Mesenchymal stem cell (in vitro differentiated cells and primary cell): ENCODE results near the gene PIGL.
A peak's percentile ranks its signal among the peaks of the same experiment; 100 is the strongest.

Experiments
- DNase-seq: peaks from one replicate; pipeline ENCODE4 v3.0.0-alpha.2; 2013
- H2AFZ ChIP-seq: one replicate; pipeline ENCODE4 v1.6.1; 2013; ENCODE audit warnings: low read depth, mild to moderate bottlenecking, control low read depth, inconsistent platforms, low read length, moderate library complexity
- H2AK5ac ChIP-seq: 2 replicates; pipeline ENCODE4 v1.6.1; 2013; ENCODE audit warnings: low read length, moderate library complexity, mild to moderate bottlenecking, inconsistent platforms; ENCODE audit not compliant: severe bottlenecking
- H2BK120ac ChIP-seq: one replicate; pipeline ENCODE4 v1.6.1; 2013; ENCODE audit warnings: low read depth, mild to moderate bottlenecking, inconsistent platforms, low read length, moderate library complexity
- H2BK12ac ChIP-seq, 2 experiments: one replicate each; pipeline ENCODE4 v1.6.1; 2013; ENCODE audit warnings: inconsistent platforms in 2 of 2, low read length in 2 of 2, mild to moderate bottlenecking in 2 of 2, moderate library complexity in 2 of 2, control low read depth in 1 of 2
- H2BK15ac ChIP-seq: one replicate; pipeline ENCODE4 v1.6.1; 2013; ENCODE audit warnings: mild to moderate bottlenecking, low read depth, inconsistent platforms; ENCODE audit not compliant: poor library complexity, severe bottlenecking
- H2BK5ac ChIP-seq: 2 replicates; pipeline ENCODE4 v1.6.1; 2013; ENCODE audit warnings: low read depth, mild to moderate bottlenecking, low read length, control low read depth, inconsistent platforms; ENCODE audit not compliant: poor library complexity, severe bottlenecking
- H3K14ac ChIP-seq, 2 experiments: one replicate each; pipeline ENCODE4 v1.6.1; 2013; ENCODE audit warnings: inconsistent platforms in 2 of 2, low read length in 2 of 2, control low read depth in 1 of 2, mild to moderate bottlenecking in 1 of 2, moderate library complexity in 1 of 2
- H3K18ac ChIP-seq, 2 experiments: one replicate each; pipeline ENCODE4 v1.6.1; 2013; ENCODE audit warnings: inconsistent platforms in 2 of 2, low read length in 2 of 2, control low read depth in 1 of 2, low read depth in 1 of 2, mild to moderate bottlenecking in 1 of 2
- H3K23ac ChIP-seq, 2 experiments: one replicate each; pipeline ENCODE4 v1.6.1; 2013; ENCODE audit warnings: inconsistent platforms in 2 of 2, low read length in 2 of 2, mild to moderate bottlenecking in 2 of 2, moderate library complexity in 2 of 2, control low read depth in 1 of 2
- H3K27ac ChIP-seq: 2 replicates; pipeline ENCODE4 v1.5.1; 2013; ENCODE audit warnings: mild to moderate bottlenecking, moderate library complexity, low read length, control low read depth, inconsistent platforms; ENCODE audit not compliant: poor library complexity, severe bottlenecking
- H3K27me3 ChIP-seq, 2 experiments: 2 replicates each; pipeline versions ENCODE4 v1.6.1 to v1.7.0; 2013; ENCODE audit warnings: low read length in 2 of 2, mild to moderate bottlenecking in 2 of 2, moderate library complexity in 2 of 2, control low read depth in 1 of 2, inconsistent platforms in 1 of 2; ENCODE audit not compliant: control insufficient read depth in 1 of 2, insufficient read depth in 1 of 2
- H3K36me3 ChIP-seq, 2 experiments: 2 replicates each; pipeline versions ENCODE4 v1.6.1 to v1.7.0; 2013; ENCODE audit warnings: low read length in 2 of 2, control low read depth in 1 of 2, inconsistent platforms in 1 of 2, low read depth in 1 of 2, mild to moderate bottlenecking in 1 of 2; ENCODE audit not compliant: insufficient read depth in 2 of 2, control insufficient read depth in 1 of 2
- H3K4ac ChIP-seq, 2 experiments: one replicate each; pipeline ENCODE4 v1.6.1; 2013; ENCODE audit warnings: inconsistent platforms in 2 of 2, low read length in 2 of 2, mild to moderate bottlenecking in 2 of 2, moderate library complexity in 2 of 2, control low read depth in 1 of 2, low read depth in 1 of 2
- H3K4me1 ChIP-seq: 2 replicates; pipeline ENCODE4 v1.6.1; 2013; ENCODE audit warnings: low read depth, low read length, control low read depth; ENCODE audit not compliant: control insufficient read depth, insufficient read depth
- H3K4me2 ChIP-seq: 2 replicates; pipeline ENCODE4 v1.6.1; 2013; ENCODE audit warnings: low read length, mild to moderate bottlenecking, inconsistent platforms; ENCODE audit not compliant: poor library complexity, severe bottlenecking
- H3K4me3 ChIP-seq, 2 experiments: 2 replicates each; pipeline versions ENCODE4 v1.5.1 to v1.7.0; 2013; ENCODE audit warnings: low read length in 2 of 2, mild to moderate bottlenecking in 2 of 2, control low read depth in 1 of 2, low read depth in 1 of 2; ENCODE audit not compliant: insufficient read depth in 1 of 2
- H3K79me1 ChIP-seq: replicated peaks from 2 replicates; pipeline ENCODE4 v1.6.1; 2013; ENCODE audit warnings: mild to moderate bottlenecking, control low read depth, low read length, inconsistent platforms; ENCODE audit not compliant: poor library complexity, severe bottlenecking
- H3K9ac ChIP-seq: 2 replicates; pipeline ENCODE4 v1.7.0; 2013; ENCODE audit warnings: mild to moderate bottlenecking, low read length, moderate library complexity
- H3K9me3 ChIP-seq: 2 replicates; pipeline ENCODE4 v1.7.0; 2013; ENCODE audit warnings: mild to moderate bottlenecking, low read length; ENCODE audit not compliant: control insufficient read depth
- H4K8ac ChIP-seq: one replicate; pipeline ENCODE4 v1.6.1; 2013; ENCODE audit warnings: inconsistent platforms, mild to moderate bottlenecking, low read length, moderate library complexity
- H4K91ac ChIP-seq: one replicate; pipeline ENCODE4 v1.6.1; 2013; ENCODE audit warnings: mild to moderate bottlenecking, low read length, inconsistent platforms
- WGBS: methylation state at CpG from one replicate; pipeline ENCODE4 v1.1.7; 2013; ENCODE audit warnings: mixed read lengths; 5-methylcytosine and 5-hydroxymethylcytosine counted together

PIGL gene

DNA sequence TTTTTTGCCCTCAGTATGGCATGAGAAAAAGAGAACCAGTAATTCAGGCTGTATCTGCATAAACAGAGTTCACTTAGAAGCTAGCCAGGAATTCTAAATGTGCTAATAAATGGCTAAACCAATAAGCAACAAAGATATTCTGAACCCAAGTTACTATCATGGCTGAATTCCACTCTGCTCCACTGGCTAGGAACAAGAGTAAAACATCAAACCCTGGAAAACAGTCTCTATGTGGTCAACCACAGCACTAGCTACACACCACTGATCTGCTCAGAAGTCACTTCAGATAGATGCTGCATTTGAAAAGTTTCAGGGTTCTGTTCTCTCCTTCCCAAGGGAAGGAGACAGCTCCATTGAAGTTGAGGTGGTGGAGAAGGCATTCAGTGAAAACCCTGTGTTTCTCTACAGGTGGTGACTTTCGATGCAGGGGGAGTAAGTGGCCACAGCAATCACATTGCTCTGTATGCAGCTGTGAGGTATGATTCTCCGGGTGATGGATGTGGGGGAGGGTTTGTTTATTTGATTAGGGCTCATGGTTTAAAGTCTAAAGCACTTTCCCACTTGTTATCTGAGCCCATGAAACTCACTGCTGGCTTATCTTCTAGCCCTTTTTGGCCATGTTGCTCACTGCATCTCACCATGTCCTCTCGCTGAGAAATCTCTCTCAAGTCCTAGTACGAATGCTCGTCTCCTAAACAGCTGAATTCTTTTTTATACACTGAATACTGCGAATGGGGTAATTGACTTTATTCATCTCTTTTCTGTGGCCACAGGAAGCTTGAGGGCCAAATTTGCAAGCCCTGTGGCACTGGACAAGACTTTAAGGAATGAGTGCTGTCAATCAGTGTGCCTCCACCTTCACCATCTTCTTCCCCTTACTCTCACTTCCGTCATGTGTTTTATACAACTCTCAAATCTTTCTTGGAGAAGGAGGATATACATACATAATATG is 96.4 kb downstream of the PIGL start:
- H3K18ac ChIP-seq, result no peak overlapping the region
- no peak overlapping the region for H3K4ac ChIP-seq
- H4K91ac ChIP-seq, result no peak overlapping the region
- H2BK12ac ChIP-seq, result no peak overlapping the region
- H2BK5ac ChIP-seq, result no peak overlapping the region
- H2BK15ac ChIP-seq, result no peak overlapping the region
- H2BK120ac ChIP-seq, result no peak overlapping the region
- no peak overlapping the region for H4K8ac ChIP-seq
- H3K4me1 ChIP-seq, result peaks cover 13% of the 10 kb centered on the region
- H2AFZ ChIP-seq, result no peak overlapping the region
- peaks cover 4% of the 10 kb centered on the region for H3K79me1 ChIP-seq
- H3K36me3 ChIP-seq, result peaks cover 11 to 21% of the 10 kb centered on the region in 2 experiments
- no peaks in the 10 kb centered on the region for H3K27me3 ChIP-seq
- no peak overlapping the region for H3K23ac ChIP-seq
- H3K4me2 ChIP-seq, result no peak overlapping the region
- H3K27ac ChIP-seq, result peak overlapping the region; percentile 60
- no peak overlapping the region for H2AK5ac ChIP-seq
- no peak overlapping the region for H3K4me3 ChIP-seq
- 92% methylated on average over 5 of the region's 7 CpGs for WGBS
- H3K9ac ChIP-seq, result no peak overlapping the region
- no peak overlapping the region for H3K14ac ChIP-seq
- no peak for DNase-seq
- H3K9me3 ChIP-seq, result no peaks in the 10 kb centered on the region

- H3K4me2 ChIP-seq, result no peak overlapping the region
- peak; percentile 34 for DNase-seq
- H2AFZ ChIP-seq, result no peak overlapping the region
- H2BK15ac ChIP-seq, result no peak overlapping the region
- no peak overlapping the region for H3K4ac ChIP-seq
- H3K9ac ChIP-seq, result no peak overlapping the region
- H3K9me3 ChIP-seq, result no peaks in the 10 kb centered on the region
- no peak overlapping the region for H3K27ac ChIP-seq
- no peak overlapping the region for H3K23ac ChIP-seq
- H4K91ac ChIP-seq, result no peak overlapping the region
- H3K14ac ChIP-seq, result no peak overlapping the region
- peaks cover 4% of the 10 kb centered on the region for H3K79me1 ChIP-seq
- no peak overlapping the region for H2BK5ac ChIP-seq
- H3K36me3 ChIP-seq, result peaks cover 11 to 21% of the 10 kb centered on the region in 2 experiments
- no peak overlapping the region for H2BK120ac ChIP-seq
- H2BK12ac ChIP-seq, result no peak overlapping the region
- no peak overlapping the region for H3K18ac ChIP-seq
- H3K4me1 ChIP-seq, result peaks cover 13% of the 10 kb centered on the region
- no peak overlapping the region for H3K4me3 ChIP-seq
- no peak overlapping the region for H4K8ac ChIP-seq
- H3K27me3 ChIP-seq, result no peaks in the 10 kb centered on the region
- H2AK5ac ChIP-seq, result no peak overlapping the region
Observed at GRCh38 chr17:16314189-16314588, 97.2 kb downstream of the PIGL start.

DNA sequence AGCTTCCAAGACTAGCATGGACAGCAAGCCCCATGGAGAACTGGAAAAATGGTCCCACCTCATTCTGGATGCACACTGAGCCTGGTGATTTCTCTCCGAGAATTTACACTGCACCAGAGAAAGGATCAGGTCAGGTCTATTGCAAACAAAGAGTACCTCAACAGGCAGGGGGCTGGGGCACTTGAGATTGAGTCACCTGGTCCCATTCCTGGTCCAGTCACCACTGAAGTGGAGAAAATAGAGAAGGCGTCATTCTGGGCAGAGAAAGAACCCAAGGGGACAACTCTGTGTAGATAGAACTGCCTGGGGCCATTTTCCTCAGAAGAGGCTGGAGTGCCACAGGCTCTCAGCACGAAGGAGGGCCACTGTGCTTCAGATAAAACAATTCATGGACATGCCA is 97.8 kb downstream of the PIGL start:
- Histone ChIP-seq H4K8ac (no peak overlapping the region), H4K91ac (no peak overlapping the region), H3K9ac (no peak overlapping the region), H3K14ac (no peak overlapping the region), H2BK15ac (no peak overlapping the region), H2BK5ac (no peak overlapping the region), H3K4me3 (no peak overlapping the region), H3K23ac (no peak overlapping the region), H3K4ac (no peak overlapping the region), H3K4me1 (peaks cover 13% of the 10 kb centered on the region), H3K27ac (no peak overlapping the region), H3K4me2 (no peak overlapping the region), H3K18ac (no peak overlapping the region), H3K79me1 (peaks cover 4% of the 10 kb centered on the region), H2AK5ac (peak overlapping the region; percentile 40), H2BK120ac (no peak overlapping the region), H2AFZ (no peak overlapping the region), H3K9me3 (no peaks in the 10 kb centered on the region), H3K27me3 (no peaks in the 10 kb centered on the region), H3K36me3 (peaks cover 11 to 21% of the 10 kb centered on the region in 2 experiments), H2BK12ac (no peak overlapping the region)
- 94% methylated on average over 3 of the region's 3 CpGs for WGBS
- DNase-seq, result no peak

DNA sequence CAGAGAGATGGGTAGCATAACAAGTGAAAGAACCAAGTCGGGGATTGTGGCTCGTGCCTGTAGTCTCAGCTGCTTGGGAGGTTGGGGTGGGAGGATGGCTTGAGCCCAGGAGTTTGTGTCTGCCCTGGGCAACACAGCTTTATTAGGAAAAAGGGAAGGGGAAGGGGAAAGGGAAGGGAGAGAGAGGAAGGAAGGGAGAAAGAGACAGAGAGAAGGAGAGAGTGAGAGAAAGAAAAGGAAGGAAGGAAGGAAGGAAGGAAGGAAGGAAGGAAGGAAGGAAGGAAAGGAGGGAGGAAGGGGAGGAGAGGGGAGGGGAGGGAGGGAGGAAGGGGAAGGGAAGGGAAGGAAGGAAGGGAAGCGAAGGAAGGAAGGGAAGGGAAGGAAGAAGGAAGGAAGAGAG is 103.0 kb downstream of the PIGL start:
- Histone ChIP-seq H3K4ac (no peak overlapping the region), H3K9me3 (no peaks in the 10 kb centered on the region), H3K14ac (no peak overlapping the region), H2BK120ac (no peak overlapping the region), H3K79me1 (peaks cover 2% of the 10 kb centered on the region), H3K36me3 (peaks cover 9 to 21% of the 10 kb centered on the region in 2 experiments), H4K8ac (no peak overlapping the region), H2AFZ (no peak overlapping the region), H3K27me3 (no peaks in the 10 kb centered on the region), H3K4me3 (no peak overlapping the region), H2BK15ac (no peak overlapping the region), H3K4me1 (peaks cover 6% of the 10 kb centered on the region), H3K18ac (no peak overlapping the region), H3K9ac (no peak overlapping the region), H2AK5ac (no peak overlapping the region), H3K4me2 (no peak overlapping the region), H3K27ac (no peak overlapping the region), H2BK5ac (no peak overlapping the region), H4K91ac (no peak overlapping the region), H3K23ac (no peak overlapping the region), H2BK12ac (no peak overlapping the region)
- 95% methylated on average over 3 of the region's 3 CpGs for WGBS
- DNase-seq, result no peak
